Right cardiac atrium (tissue), 5 donors: ENCODE results near the gene ME3. TPM values are rescaled to one million over a fixed set of nuclear protein-coding genes. Genes with fewer than 3 reads are reported as not detected.

Experiments used
- ATAC-seq, 2 donors: fragments of 200-7000 bp; cut with Tn5 transposase; one replicate each; pipeline versions ENCODE4 v1.8.0 to v1.9.1; 2020; ENCODE audit warnings: moderate library complexity in 2 of 2, mild to moderate bottlenecking in 1 of 2
- DNase-seq, 3 donors: peaks; one replicate each; pipeline ENCODE4 v3.0.0-alpha.2; 2020
- H3K27ac ChIP-seq: one replicate; pipeline ENCODE4 v1.5.1; 2013; ENCODE audit warnings: mild to moderate bottlenecking, low read length, control low read depth, moderate library complexity
- H3K27me3 ChIP-seq: one replicate; pipeline ENCODE4 v1.6.1; 2013; ENCODE audit not compliant: control insufficient read depth, insufficient read depth
- H3K4me1 ChIP-seq: one replicate; pipeline ENCODE4 v1.6.1; 2013; ENCODE audit warnings: low read length; ENCODE audit not compliant: control insufficient read depth, insufficient read depth
- H3K4me3 ChIP-seq: one replicate; pipeline ENCODE4 v1.5.1; 2013; ENCODE audit warnings: low read length, control low read depth
- H3K9me3 ChIP-seq: one replicate; pipeline ENCODE4 v1.6.1; 2013; ENCODE audit warnings: low read length; ENCODE audit not compliant: control insufficient read depth
- WGBS: extraction: QIAGEN DNeasy Blood & Tissue Kit; methylation state at CpG from one replicate; pipeline ENCODE4 v1.1.7; 2013; 5-methylcytosine and 5-hydroxymethylcytosine counted together
- intact Hi-C, 4 donors: fragments of 100-400 bp; cut with DNase I; formaldehyde crosslinking; loops; one replicate each; pipeline versions ENCODE4 v1.11.0 to v1.14.0; 2022 to 2023
- polyA plus RNA-seq: library from polyadenylated mRNA; stranded (reverse); fragments of 200-250 nt; gene quantifications from one replicate; pipeline ENCODE4 v1.2.3, GENCODE V29; 2013
- total RNA-seq, 4 donors: library from RNA; stranded (reverse); fragmentation: NEBNext Ultra II Directional; extraction: Animal tissue kit (Norgen Biotek cat#: 25700); gene quantifications; one replicate each; pipeline ENCODE4 v1.2.1, GENCODE V29; 2021
- donor health status: healthy with polysubstance abuse.
- donor health status: DM: no; HTN: yes; CAD: no.
- donor health status: DM: no; HTN: no; CAD: no.
- donor health status: DM: no; HTN: yes; CAD: no; lungs with severe emphysema.
- donor health status: DM: yes; HTN: yes; CAD: no.

Gene ME3
- total and polyA plus RNA-seq, 5 donors = 20.8 to 24.0 (median 23.6) TPM

DNA sequence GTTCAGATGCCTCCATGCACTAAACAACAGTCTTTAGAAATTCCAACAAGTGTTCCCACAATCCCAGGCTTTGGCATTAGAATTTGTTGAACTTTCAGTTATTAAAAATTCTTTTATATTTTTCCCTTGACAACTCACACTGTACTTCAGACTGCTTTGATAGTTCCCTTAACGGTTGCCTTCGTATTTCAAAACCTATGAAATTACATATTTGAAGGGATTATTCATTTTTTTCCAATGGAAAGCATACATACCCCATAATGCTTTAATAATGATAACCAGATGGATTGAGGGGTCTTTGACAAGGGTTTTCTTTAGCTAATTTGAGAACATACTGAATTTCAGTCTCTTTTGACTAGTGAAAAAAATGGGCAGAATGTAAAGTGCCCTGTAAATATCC, 76.5 kb downstream of the ME3 start:
- H3K27ac ChIP-seq = no peak overlapping the region
- no peak overlapping the region for H3K4me3 ChIP-seq
- no peaks in the 10 kb centered on the region for H3K9me3 ChIP-seq
- DNase-seq (no peak), ATAC-seq (no peak)
- intact Hi-C loops = no loop called here
- peaks cover 11% of the 10 kb centered on the region for H3K4me1 ChIP-seq
- no peaks in the 10 kb centered on the region for H3K27me3 ChIP-seq
- 91% methylated on average over 2 of the region's 2 CpGs for WGBS

DNA sequence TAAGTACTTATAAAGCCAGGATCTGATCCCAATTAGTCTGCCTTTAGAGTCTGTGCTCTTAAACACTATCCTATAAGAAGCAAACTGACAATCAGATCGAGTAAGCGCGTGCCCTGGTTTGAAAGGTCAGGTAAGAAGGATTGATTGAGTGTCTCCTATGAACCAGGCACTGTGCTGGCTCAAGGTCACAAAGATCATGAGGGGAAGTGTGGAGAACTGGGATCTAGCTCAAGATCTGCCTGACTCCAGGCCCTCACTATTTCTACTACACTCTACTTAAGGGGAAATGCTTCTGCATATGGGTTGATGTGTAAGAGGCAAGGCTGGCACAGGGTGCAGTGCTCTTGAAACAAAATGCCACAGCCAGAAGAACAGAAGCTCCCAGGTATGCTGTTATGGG, 77.0 kb downstream of the ME3 start:
- Histone ChIP-seq H3K27me3 (no peaks in the 10 kb centered on the region), H3K27ac (peak overlapping the region; percentile 1), H3K9me3 (no peaks in the 10 kb centered on the region), H3K4me3 (no peak overlapping the region), H3K4me1 (peaks cover 11% of the 10 kb centered on the region)
- DNase-seq (no peak), ATAC-seq (no peak)
- WGBS = 91% methylated on average over 3 of the region's 3 CpGs
- intact Hi-C loops = no loop called here

DNA sequence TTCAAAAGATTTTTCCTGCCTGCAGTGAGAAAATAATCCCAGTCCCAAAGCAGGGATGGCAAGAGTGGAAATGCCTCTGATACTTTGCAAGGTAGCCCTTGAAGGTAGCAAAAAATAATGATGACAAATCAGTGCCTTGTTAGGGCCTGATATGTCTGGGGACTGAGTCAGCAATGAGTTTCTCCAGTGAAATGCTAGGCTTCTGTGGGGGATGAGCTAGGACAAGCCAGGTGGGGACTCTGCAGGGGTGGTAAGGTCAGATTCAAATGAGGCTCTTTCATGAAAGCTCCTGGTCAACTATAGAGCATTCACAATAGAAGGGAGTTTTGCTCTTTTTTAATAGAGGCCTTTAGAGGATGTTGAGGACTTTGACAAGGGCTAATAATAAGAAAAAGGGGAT, 77.7 kb downstream of the ME3 start:
- Histone ChIP-seq H3K27me3 (no peaks in the 10 kb centered on the region), H3K4me3 (no peak overlapping the region), H3K4me1 (peaks cover 11% of the 10 kb centered on the region), H3K9me3 (no peaks in the 10 kb centered on the region), H3K27ac (no peak overlapping the region)
- ATAC-seq (no peak), DNase-seq (no peak)
- intact Hi-C loops = no loop called here

DNA sequence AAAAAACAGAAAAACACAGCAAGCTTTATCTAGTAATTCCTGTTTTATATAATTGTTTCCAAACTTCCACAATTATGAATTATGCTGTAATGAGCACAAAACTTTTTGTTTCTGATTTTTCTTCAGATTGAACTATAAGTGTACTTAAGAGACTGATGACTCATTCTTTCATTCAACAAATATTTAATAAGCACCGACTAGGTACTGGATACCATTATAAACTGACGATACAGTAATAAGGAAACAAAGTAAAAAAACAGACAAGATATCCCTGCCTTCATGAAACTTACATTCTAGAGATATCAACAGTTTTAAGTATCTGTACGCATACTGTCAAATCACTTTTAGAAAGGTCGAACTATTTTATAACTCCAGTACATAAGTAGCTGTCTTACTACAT, 78.6 kb downstream of the ME3 start:
- DNase-seq (no peak), ATAC-seq (no peak)
- H3K27ac ChIP-seq = no peak overlapping the region
- 91% methylated on average over 4 of the region's 4 CpGs for WGBS
- H3K4me1 ChIP-seq = peaks cover 12% of the 10 kb centered on the region
- intact Hi-C loops = no loop called here
- no peaks in the 10 kb centered on the region for H3K9me3 ChIP-seq
- no peaks in the 10 kb centered on the region for H3K27me3 ChIP-seq
- no peak overlapping the region for H3K4me3 ChIP-seq

DNA sequence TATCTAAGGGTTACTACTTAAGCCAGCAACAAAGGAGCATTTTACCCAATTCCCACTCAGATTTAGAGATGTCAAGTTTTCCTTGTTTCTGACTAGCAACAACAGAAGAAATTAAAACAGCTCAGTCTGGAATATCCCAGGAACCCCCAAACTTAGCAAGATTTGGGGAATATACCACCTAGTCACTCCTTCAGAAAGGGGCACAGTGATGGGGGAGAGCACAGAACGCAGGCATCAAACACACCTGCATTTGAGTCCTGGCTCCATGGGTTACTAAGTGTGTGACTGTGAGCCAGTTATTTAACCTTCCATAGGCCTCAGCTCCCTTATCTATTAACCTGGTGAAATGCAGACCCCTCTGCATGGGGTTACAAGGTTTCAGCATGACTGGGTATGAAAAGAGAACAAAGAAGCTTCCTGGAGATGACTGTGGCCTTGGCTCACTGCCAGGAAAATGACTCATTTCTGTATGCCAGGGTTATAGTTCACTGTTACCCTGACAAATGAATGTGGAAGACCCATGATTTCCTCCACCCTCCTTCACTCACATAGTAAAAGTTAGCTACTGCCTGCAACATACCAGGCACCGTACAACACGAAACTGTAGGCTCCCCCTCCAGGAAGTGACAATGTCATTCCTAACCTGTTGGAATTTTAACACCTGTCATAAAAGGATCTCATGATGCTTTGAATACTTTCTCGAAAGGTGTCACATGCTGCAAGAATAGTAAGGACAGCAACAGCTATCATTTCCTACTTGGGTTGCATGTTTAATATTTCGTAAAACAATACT, 79.6 kb downstream of the ME3 start:
- H3K27ac ChIP-seq = no peak overlapping the region
- H3K4me3 ChIP-seq = no peak overlapping the region
- 69% methylated on average over 5 of the region's 5 CpGs for WGBS
- no peaks in the 10 kb centered on the region for H3K9me3 ChIP-seq
- intact Hi-C loops = no loop called here
- peaks cover 17% of the 10 kb centered on the region for H3K4me1 ChIP-seq
- DNase-seq (peak in 2 of 3 donors; percentile 52 to 59), ATAC-seq (peak; percentile 64 to 67)
- no peaks in the 10 kb centered on the region for H3K27me3 ChIP-seq

DNA sequence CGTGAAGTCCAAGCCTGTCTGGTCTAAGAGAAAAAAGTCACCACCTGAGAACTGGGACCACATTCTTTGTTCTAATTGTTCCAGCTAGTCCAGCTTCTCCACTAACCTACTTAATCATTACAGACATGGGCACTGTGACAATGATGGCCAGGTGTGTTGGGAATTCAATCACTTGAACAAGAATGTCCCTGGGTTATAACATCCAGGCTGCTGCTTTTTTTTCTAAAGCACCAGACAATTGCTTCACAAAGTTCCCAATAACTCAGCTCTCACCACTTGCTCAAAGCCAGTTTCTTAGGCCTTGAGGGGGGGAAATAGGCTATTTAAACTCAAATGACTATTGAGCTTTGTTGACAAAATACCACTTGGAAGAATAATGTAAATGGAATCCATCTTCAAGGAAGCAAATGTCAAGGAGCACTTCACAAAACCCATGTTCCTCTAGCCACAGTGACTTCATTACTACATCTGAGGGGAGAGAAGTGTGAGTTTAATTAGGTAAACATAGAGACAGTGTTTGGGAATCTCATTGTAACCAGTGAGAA, 80.3 kb downstream of the ME3 start:
- no peak overlapping the region for H3K4me3 ChIP-seq
- peaks cover 16% of the 10 kb centered on the region for H3K4me1 ChIP-seq
- no peak overlapping the region for H3K27ac ChIP-seq
- intact Hi-C loops = no loop called here
- DNase-seq (no peak), ATAC-seq (no peak)
- no peaks in the 10 kb centered on the region for H3K27me3 ChIP-seq
- 50% methylated on average over 1 of the region's 1 CpG for WGBS
- H3K9me3 ChIP-seq = no peaks in the 10 kb centered on the region

DNA sequence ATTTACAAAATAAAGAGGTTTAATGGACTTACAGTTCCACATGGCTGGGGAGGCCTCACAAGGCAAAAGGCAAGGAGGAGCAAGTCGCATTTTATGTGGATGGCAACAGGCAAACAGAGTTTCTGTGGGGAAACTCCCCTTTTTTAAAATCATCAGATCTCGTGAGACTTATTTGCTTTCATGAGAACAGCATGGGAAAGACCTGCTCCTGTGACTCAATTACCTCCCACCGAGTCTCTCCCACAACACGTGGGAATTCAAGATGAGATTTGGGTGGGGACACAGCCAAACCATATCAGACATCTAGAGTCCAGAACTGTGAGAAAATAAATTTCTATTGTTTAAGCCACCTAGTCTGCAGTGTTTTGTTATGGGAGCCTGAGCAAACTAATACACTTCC, 80.8 kb downstream of the ME3 start:
- intact Hi-C loops = no loop called here
- WGBS = 91% methylated on average over 4 of the region's 4 CpGs
- no peak overlapping the region for H3K27ac ChIP-seq
- no peak for DNase-seq
- ATAC-seq = no peak
- H3K4me1 ChIP-seq = peaks cover 14% of the 10 kb centered on the region
- no peaks in the 10 kb centered on the region for H3K9me3 ChIP-seq
- no peaks in the 10 kb centered on the region for H3K27me3 ChIP-seq
- no peak overlapping the region for H3K4me3 ChIP-seq

DNA sequence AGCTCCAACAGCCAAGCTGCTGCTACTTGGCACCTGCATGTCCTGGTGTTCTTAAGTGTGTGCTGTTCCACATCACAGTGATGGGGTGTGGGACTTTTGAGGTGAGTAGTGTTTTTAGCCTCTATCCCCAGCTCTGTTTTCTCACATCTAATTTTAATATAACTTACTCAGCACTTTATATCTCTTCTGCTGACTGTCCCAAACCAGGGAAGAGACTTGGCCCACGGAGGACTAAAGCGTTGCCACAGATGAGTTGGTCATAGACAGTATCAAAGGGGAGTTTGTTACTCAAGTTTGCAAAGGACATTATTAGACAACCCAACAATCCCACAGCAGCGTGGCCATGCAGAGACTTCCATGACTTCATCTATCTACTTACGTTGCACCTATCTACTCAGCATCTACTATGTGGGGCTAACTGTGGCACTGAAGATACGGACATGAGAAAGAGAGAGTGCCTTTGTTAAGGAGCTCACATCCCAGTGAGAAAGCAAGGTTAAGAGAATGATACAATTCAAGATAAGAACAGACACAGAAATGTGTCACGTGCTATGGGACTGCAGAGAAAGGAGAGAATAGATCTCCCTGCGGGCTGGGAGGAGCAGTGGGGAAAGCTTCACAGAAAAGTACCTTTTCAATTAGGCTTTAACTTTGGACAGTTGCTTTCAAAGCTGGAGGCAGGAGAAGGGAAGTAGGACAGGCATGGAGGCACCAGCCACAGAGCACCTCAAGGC, 82.4 kb downstream of the ME3 start:
- Histone ChIP-seq H3K27ac (no peak overlapping the region), H3K27me3 (no peaks in the 10 kb centered on the region), H3K4me3 (no peak overlapping the region), H3K4me1 (peaks cover 10% of the 10 kb centered on the region), H3K9me3 (no peaks in the 10 kb centered on the region)
- WGBS = 91% methylated on average over 7 of the region's 7 CpGs
- DNase-seq (no peak), ATAC-seq (no peak)
- intact Hi-C loops = no loop called here

DNA sequence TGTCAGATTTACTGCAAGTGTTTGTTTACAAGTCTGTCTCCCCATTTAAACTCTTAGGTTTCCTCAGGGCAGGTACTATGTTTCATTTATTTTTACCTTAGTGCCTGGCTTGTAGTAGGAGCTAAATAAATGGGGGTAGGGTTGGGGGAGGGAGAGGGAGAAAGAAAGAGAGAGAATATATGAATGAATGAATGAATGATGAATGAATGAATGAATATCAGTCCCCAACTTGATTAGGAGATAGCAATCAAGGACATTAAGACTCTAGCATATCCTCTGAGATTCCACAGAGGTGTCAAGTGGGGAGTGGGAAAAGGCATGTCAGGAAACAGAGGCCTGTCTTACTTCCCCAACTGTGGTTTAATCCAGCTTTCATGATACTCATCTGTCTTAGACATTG, 83.2 kb downstream of the ME3 start:
- Histone ChIP-seq H3K4me3 (no peak overlapping the region), H3K4me1 (peaks cover 10% of the 10 kb centered on the region), H3K9me3 (no peaks in the 10 kb centered on the region), H3K27me3 (no peaks in the 10 kb centered on the region), H3K27ac (peak overlapping the region; percentile 48)
- intact Hi-C loops = no loop called here
- DNase-seq (no peak), ATAC-seq (no peak)

DNA sequence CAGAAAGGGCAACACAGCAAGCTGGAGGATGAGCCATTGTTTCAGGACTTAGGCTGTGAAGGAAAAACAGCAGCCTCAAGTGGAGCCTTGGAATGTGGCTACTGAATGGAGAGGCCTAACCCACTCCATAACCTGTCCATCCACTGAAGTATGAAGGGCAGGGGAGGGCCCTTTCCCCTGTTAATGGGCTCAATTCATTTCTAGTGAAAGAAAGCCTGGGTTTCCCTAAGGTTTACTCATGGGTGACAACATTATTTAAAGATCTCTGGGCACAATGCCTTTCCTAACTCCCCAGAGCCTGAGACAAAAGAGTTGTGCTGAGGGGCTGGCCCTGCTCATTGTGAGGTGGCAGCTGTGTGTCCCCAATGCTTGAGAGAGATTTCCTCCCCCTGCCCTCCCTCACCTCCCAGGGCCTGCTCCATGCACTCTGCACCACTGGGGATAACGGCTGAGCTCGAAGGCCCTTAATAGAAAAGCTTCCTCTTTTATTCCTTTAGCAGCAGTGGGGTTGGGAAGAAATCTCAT, 83.8 kb downstream of the ME3 start:
- no peak for DNase-seq
- WGBS = 52% methylated on average over 2 of the region's 2 CpGs
- H3K4me3 ChIP-seq = no peak overlapping the region
- H3K9me3 ChIP-seq = no peaks in the 10 kb centered on the region
- no peaks in the 10 kb centered on the region for H3K27me3 ChIP-seq
- intact Hi-C loops = no loop called here
- H3K4me1 ChIP-seq = peaks cover 10% of the 10 kb centered on the region
- H3K27ac ChIP-seq = peak overlapping the region; percentile 48
- peak in 1 of 2 donors; percentile 34 for ATAC-seq
